Lower lobe of right lung (tissue), 2 donors: ENCODE data around the gene IQCM. TPM values are rescaled to one million over a fixed set of nuclear protein-coding genes. Genes with fewer than 3 reads are reported as not detected.

Source experiments
- ATAC-seq, 2 donors: fragments of 200-7000 bp; cut with Tn5 transposase; one replicate each; pipeline ENCODE4 v1.9.1; 2020 to 2022; ENCODE audit warnings: mild to moderate bottlenecking in 2 of 2, moderate library complexity in 2 of 2
- DNase-seq: peaks from one replicate; pipeline ENCODE4 v3.0.0-alpha.2; 2020
- H3K27ac ChIP-seq: fragments of 200-600 bp; one replicate; pipeline ENCODE4 v1.8.0; 2022
- H3K27me3 ChIP-seq: fragments of 200-600 bp; one replicate; pipeline ENCODE4 v1.8.0; 2022; ENCODE audit warnings: low read depth
- H3K36me3 ChIP-seq: fragments of 200-600 bp; one replicate; pipeline ENCODE4 v1.8.0; 2022; ENCODE audit warnings: mild to moderate bottlenecking
- H3K4me1 ChIP-seq: fragments of 200-600 bp; one replicate; pipeline ENCODE4 v1.8.0; 2022
- H3K4me3 ChIP-seq: fragments of 200-600 bp; one replicate; pipeline ENCODE4 v1.8.0; 2022; ENCODE audit warnings: mild to moderate bottlenecking
- H3K9me3 ChIP-seq: fragments of 200-600 bp; one replicate; pipeline ENCODE4 v1.8.0; 2022
- intact Hi-C: fragments of 100-400 bp; cut with DNase I; formaldehyde crosslinking; loops from one replicate; pipeline ENCODE4 v1.11.0; 2022
- total RNA-seq: library from RNA; stranded (reverse); fragmentation: NEBNext Ultra II Directional; extraction: Animal tissue kit (Norgen Biotek cat#: 25700); gene quantifications from one replicate; pipeline ENCODE4 v1.2.1, GENCODE V29; 2021
- TF ChIP-seq, protein P1 (sequence below): fragments of 200-600 bp; IDR thresholded peaks from one replicate; pipeline ENCODE4 v1.8.0; 2022; ENCODE audit warnings: antibody characterized with exemption, mild to moderate bottlenecking
- donor health status: DM: no; HTN: yes; CAD: no; lungs with severe emphysema.

IQCM gene
- total RNA-seq, 1 donor from 2014 or later, result not detected

GRCh38 chr4:149723065-149723464 lies 92.6 kb downstream of the IQCM start:
- no peak overlapping the region for H3K27ac ChIP-seq
- H3K4me1 ChIP-seq, result no peaks in the 10 kb centered on the region
- H3K36me3 ChIP-seq, result no peaks in the 10 kb centered on the region
- TF ChIP-seq, protein P1, sequence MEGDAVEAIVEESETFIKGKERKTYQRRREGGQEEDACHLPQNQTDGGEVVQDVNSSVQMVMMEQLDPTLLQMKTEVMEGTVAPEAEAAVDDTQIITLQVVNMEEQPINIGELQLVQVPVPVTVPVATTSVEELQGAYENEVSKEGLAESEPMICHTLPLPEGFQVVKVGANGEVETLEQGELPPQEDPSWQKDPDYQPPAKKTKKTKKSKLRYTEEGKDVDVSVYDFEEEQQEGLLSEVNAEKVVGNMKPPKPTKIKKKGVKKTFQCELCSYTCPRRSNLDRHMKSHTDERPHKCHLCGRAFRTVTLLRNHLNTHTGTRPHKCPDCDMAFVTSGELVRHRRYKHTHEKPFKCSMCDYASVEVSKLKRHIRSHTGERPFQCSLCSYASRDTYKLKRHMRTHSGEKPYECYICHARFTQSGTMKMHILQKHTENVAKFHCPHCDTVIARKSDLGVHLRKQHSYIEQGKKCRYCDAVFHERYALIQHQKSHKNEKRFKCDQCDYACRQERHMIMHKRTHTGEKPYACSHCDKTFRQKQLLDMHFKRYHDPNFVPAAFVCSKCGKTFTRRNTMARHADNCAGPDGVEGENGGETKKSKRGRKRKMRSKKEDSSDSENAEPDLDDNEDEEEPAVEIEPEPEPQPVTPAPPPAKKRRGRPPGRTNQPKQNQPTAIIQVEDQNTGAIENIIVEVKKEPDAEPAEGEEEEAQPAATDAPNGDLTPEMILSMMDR, result no peak
- no peaks in the 10 kb centered on the region for H3K27me3 ChIP-seq
- ATAC-seq (no peak), DNase-seq (no peak)
- H3K4me3 ChIP-seq, result no peak overlapping the region
- intact Hi-C loops, result no loop called here
- H3K9me3 ChIP-seq, result no peaks in the 10 kb centered on the region

GRCh38 chr4:149719806-149720205 lies 95.8 kb downstream of the IQCM start:
- TF ChIP-seq, protein P1, result no peak
- Histone ChIP-seq H3K4me1 (no peaks in the 10 kb centered on the region), H3K27ac (no peak overlapping the region), H3K9me3 (no peaks in the 10 kb centered on the region), H3K27me3 (no peaks in the 10 kb centered on the region), H3K4me3 (no peak overlapping the region), H3K36me3 (no peaks in the 10 kb centered on the region)
- ATAC-seq (no peak), DNase-seq (no peak)
- intact Hi-C loops, result no loop called here

GRCh38 chr4:149719357-149719756 lies 96.3 kb downstream of the IQCM start:
- Histone ChIP-seq H3K36me3 (no peaks in the 10 kb centered on the region), H3K9me3 (no peaks in the 10 kb centered on the region), H3K4me3 (no peak overlapping the region), H3K27me3 (no peaks in the 10 kb centered on the region), H3K4me1 (no peaks in the 10 kb centered on the region), H3K27ac (no peak overlapping the region)
- DNase-seq (no peak), ATAC-seq (no peak)
- intact Hi-C loops, result no loop called here
- TF ChIP-seq, protein P1, result no peak

GRCh38 chr4:149718500-149718899 lies 97.1 kb downstream of the IQCM start:
- H3K9me3 ChIP-seq, result no peaks in the 10 kb centered on the region
- no peaks in the 10 kb centered on the region for H3K4me1 ChIP-seq
- no peaks in the 10 kb centered on the region for H3K36me3 ChIP-seq
- no peaks in the 10 kb centered on the region for H3K27me3 ChIP-seq
- ATAC-seq (no peak), DNase-seq (no peak)
- no peak overlapping the region for H3K4me3 ChIP-seq
- TF ChIP-seq, protein P1, result no peak
- intact Hi-C loops, result no loop called here
- no peak overlapping the region for H3K27ac ChIP-seq

- H3K9me3 ChIP-seq, result no peaks in the 10 kb centered on the region
- intact Hi-C loops, result no loop called here
- TF ChIP-seq, protein P1, result no peak
- no peak for ATAC-seq
- no peaks in the 10 kb centered on the region for H3K4me1 ChIP-seq
- no peaks in the 10 kb centered on the region for H3K36me3 ChIP-seq
- no peaks in the 10 kb centered on the region for H3K27me3 ChIP-seq
- no peak overlapping the region for H3K27ac ChIP-seq
- DNase-seq, result no peak
- no peak overlapping the region for H3K4me3 ChIP-seq
Measured at GRCh38 chr4:149716728-149717127, 98.9 kb downstream of the IQCM start.
